ENCODE results near the gene ELL. TPM values are rescaled to one million over a fixed set of nuclear protein-coding genes. Genes with fewer than 3 reads are reported as not detected.

The ELL gene
- total RNA-seq, 1 experiment from 2014 or later: 17.3 TPM

- TF ChIP-seq SMAD4 (CRISPR knock-in tag; IDR thresholded peaks at IDR 0.05): no peak
- TF ChIP-seq, protein P1, sequence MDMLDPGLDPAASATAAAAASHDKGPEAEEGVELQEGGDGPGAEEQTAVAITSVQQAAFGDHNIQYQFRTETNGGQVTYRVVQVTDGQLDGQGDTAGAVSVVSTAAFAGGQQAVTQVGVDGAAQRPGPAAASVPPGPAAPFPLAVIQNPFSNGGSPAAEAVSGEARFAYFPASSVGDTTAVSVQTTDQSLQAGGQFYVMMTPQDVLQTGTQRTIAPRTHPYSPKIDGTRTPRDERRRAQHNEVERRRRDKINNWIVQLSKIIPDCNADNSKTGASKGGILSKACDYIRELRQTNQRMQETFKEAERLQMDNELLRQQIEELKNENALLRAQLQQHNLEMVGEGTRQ (CRISPR knock-in tag; IDR thresholded peaks at IDR 0.05): no peak
- no peak for TF ChIP-seq ZNF671 (CRISPR knock-in tag; IDR thresholded peaks at IDR 0.05)
- no peak for TF ChIP-seq FOXJ3 (CRISPR knock-in tag; IDR thresholded peaks at IDR 0.05; ENCODE audit: borderline replicate concordance)
- no peak for TF ChIP-seq ELF4 (CRISPR knock-in tag; IDR thresholded peaks at IDR 0.05; ENCODE audit: low read depth)
- TF ChIP-seq TP53 (CRISPR knock-in tag; IDR thresholded peaks at IDR 0.05): no peak
These were observed 22.1 kb upstream of the ELL start (continued) for GRCh38 chr19:18543814-18544475.

GRCh38 chr19:18542941-18543813 is 21.3 kb upstream of the ELL start, which contains the start of gene FKBP8:
Gene FKBP8 (minus strand): TSS chr19:18543573. CDS start chr19:18541970, 1,603 bp downstream.
- peak; percentile 97 for DNase-seq (ENCODE audit: low spot score)
- no peaks in the 10 kb centered on the region for H3K9me3 Mint-ChIP-seq
- H3K36me3 Mint-ChIP-seq: peaks cover 20% of the 10 kb centered on the region
- peak within 1 kb of the TSS; percentile 84 for H3K4me3 Mint-ChIP-seq
- POLR2A ChIA-PET: interaction anchor here (2.0 kb wide), 1 partner anchor 14 kb away, joined by 8 read pairs; the partner anchor contains the start of gene KXD1
- TF ChIP-seq ESRRA (CRISPR knock-in tag; IDR thresholded peaks at IDR 0.05; ENCODE audit: borderline replicate concordance): no peak
- TF ChIP-seq ZNF121 (CRISPR knock-in tag; IDR thresholded peaks at IDR 0.05): no peak
- TF ChIP-seq ATF2 (CRISPR knock-in tag; IDR thresholded peaks at IDR 0.05; ENCODE audit: borderline replicate concordance, low read depth): no peak
- TF ChIP-seq ATF6 (CRISPR knock-in tag; IDR thresholded peaks at IDR 0.05): no peak
- TF ChIP-seq CDX4 (CRISPR knock-in tag; IDR thresholded peaks at IDR 0.05; ENCODE audit: borderline replicate concordance): no peak
- TF ChIP-seq E2F5 (CRISPR knock-in tag; IDR thresholded peaks at IDR 0.05): 0 out of 2 replicates have a peak, but pooled peaks have one; percentile 33
- TF ChIP-seq FOXK1 (CRISPR knock-in tag; IDR thresholded peaks at IDR 0.05): no peak
- TF ChIP-seq NR2C2 (CRISPR knock-in tag; IDR thresholded peaks at IDR 0.05): no peak
- TF ChIP-seq SP1 (CRISPR knock-in tag; conservative IDR thresholded peaks at IDR 0.05): peak; percentile 93
- peak; percentile 93 for TF ChIP-seq NFYB (CRISPR knock-in tag; conservative IDR thresholded peaks at IDR 0.05; ENCODE audit: low read depth)
- no peaks in the 10 kb centered on the region for H3K27me3 Mint-ChIP-seq (ENCODE audit: low read depth)
- ATAC-seq: peak; percentile 96
- peak within 1 kb of the TSS; percentile 90 for H3K27ac Mint-ChIP-seq
- CTCF ChIA-PET: interaction anchor here (1.1 to 1.4 kb wide), 8 partner anchors 14 to 76 kb away, joined by 3 to 7 read pairs (median 4); partner anchors contain the start of gene KXD1
- peaks cover 16% of the 10 kb centered on the region for H3K4me1 Mint-ChIP-seq
